Measurements from ENCODE around the gene HSH2D. TPM values are rescaled to one million over a fixed set of nuclear protein-coding genes. Genes with fewer than 3 reads are reported as not detected.

The HSH2D gene
- total RNA-seq, 1 experiment from 2014 or later = 29.5 TPM

- intact Hi-C loops (cut with micrococcal nuclease; ENCODE audit: unreplicated experiment) = no loop called here
- Mint-ChIP-seq H3K36me3 (ENCODE audit: insufficient read depth, unreplicated experiment) (peaks cover 53% of the 10 kb centered on the region), H3K9me3 (ENCODE audit: low read depth, unreplicated experiment) (no peaks in the 10 kb centered on the region), H3K27me3 (ENCODE audit: unreplicated experiment) (no peaks in the 10 kb centered on the region), H3K4me1 (ENCODE audit: low read depth, unreplicated experiment) (no peaks in the 10 kb centered on the region), H3K27ac (ENCODE audit: unreplicated experiment) (no peak overlapping the region), H3K4me3 (ENCODE audit: low read depth, unreplicated experiment) (no peak overlapping the region)
- no peak for TF ChIP-seq CTCF (IDR thresholded peaks at IDR 0.05; ENCODE audit: unreplicated experiment)
- DNase-seq = no peak
- CTCF ChIA-PET = no interaction called here
- BruUV-seq (replicated peaks) = no TSS peak
Observed at GRCh38 chr19:16206046-16206605, 62.6 kb downstream of the HSH2D start.

- H3K36me3 Mint-ChIP-seq (ENCODE audit: insufficient read depth, unreplicated experiment) = peaks cover 51% of the 10 kb centered on the region
- intact Hi-C loops (cut with micrococcal nuclease; ENCODE audit: unreplicated experiment) = no loop called here
- TF ChIP-seq CTCF (IDR thresholded peaks at IDR 0.05; ENCODE audit: unreplicated experiment) = no peak
- no TSS peak for BruUV-seq (replicated peaks)
- no peaks in the 10 kb centered on the region for H3K9me3 Mint-ChIP-seq (ENCODE audit: low read depth, unreplicated experiment)
- H3K27ac Mint-ChIP-seq (ENCODE audit: unreplicated experiment) = no peak overlapping the region
- CTCF ChIA-PET = no interaction called here
- no peaks in the 10 kb centered on the region for H3K4me1 Mint-ChIP-seq (ENCODE audit: low read depth, unreplicated experiment)
- H3K27me3 Mint-ChIP-seq (ENCODE audit: unreplicated experiment) = no peaks in the 10 kb centered on the region
- DNase-seq = no peak
- no peak overlapping the region for H3K4me3 Mint-ChIP-seq (ENCODE audit: low read depth, unreplicated experiment)
Observed at GRCh38 chr19:16206637-16207036, 63.2 kb downstream of the HSH2D start.

- intact Hi-C loops (cut with micrococcal nuclease; ENCODE audit: unreplicated experiment) = no loop called here
- Mint-ChIP-seq H3K27me3 (ENCODE audit: unreplicated experiment) (no peaks in the 10 kb centered on the region), H3K27ac (ENCODE audit: unreplicated experiment) (no peak overlapping the region), H3K9me3 (ENCODE audit: low read depth, unreplicated experiment) (no peaks in the 10 kb centered on the region), H3K4me3 (ENCODE audit: low read depth, unreplicated experiment) (no peak overlapping the region), H3K36me3 (ENCODE audit: insufficient read depth, unreplicated experiment) (peaks cover 54% of the 10 kb centered on the region), H3K4me1 (ENCODE audit: low read depth, unreplicated experiment) (no peaks in the 10 kb centered on the region)
- no TSS peak for BruUV-seq (replicated peaks)
- CTCF ChIA-PET = interaction anchor here (1.4 kb wide), 1 partner anchor 9 kb away, joined by 3 read pairs; the partner anchor contains the start of gene AP1M1
- TF ChIP-seq CTCF (IDR thresholded peaks at IDR 0.05; ENCODE audit: unreplicated experiment) = no peak
- DNase-seq = no peak
Observed at GRCh38 chr19:16207063-16207462, 63.6 kb downstream of the HSH2D start.

GRCh38 chr19:16207490-16208025 lies 64.1 kb downstream of the HSH2D start:
- no peaks in the 10 kb centered on the region for H3K27me3 Mint-ChIP-seq (ENCODE audit: unreplicated experiment)
- no peaks in the 10 kb centered on the region for H3K4me1 Mint-ChIP-seq (ENCODE audit: low read depth, unreplicated experiment)
- intact Hi-C loops (cut with micrococcal nuclease; ENCODE audit: unreplicated experiment) = no loop called here
- no TSS peak for BruUV-seq (replicated peaks)
- H3K9me3 Mint-ChIP-seq (ENCODE audit: low read depth, unreplicated experiment) = no peaks in the 10 kb centered on the region
- H3K27ac Mint-ChIP-seq (ENCODE audit: unreplicated experiment) = no peak overlapping the region
- H3K4me3 Mint-ChIP-seq (ENCODE audit: low read depth, unreplicated experiment) = no peak overlapping the region
- no peak for DNase-seq
- peaks cover 59% of the 10 kb centered on the region for H3K36me3 Mint-ChIP-seq (ENCODE audit: insufficient read depth, unreplicated experiment)
- no peak for TF ChIP-seq CTCF (IDR thresholded peaks at IDR 0.05; ENCODE audit: unreplicated experiment)
- CTCF ChIA-PET = interaction anchor here (1.4 kb wide), 1 partner anchor 10 kb away, joined by 3 read pairs; the partner anchor contains the start of gene AP1M1

Other genes with a start within 250 kb of the HSH2D start
- 0.22 TPM in 1 of 2 replicates, not detected in the other for gene CYP4F2, start 245.6 kb upstream of the HSH2D start, total RNA-seq (2022)
- gene CYP4F11, start 209.2 kb upstream of the HSH2D start, total RNA-seq (2022) = 2.6 and 7.2 TPM in 2 replicates
- not detected in 2 replicates for gene OR10H4, start 194.7 kb upstream of the HSH2D start, total RNA-seq (2022)
- 219 and 224 TPM in 2 replicates for gene TPM4, start 67.2 kb upstream of the HSH2D start, total RNA-seq (2022)
- gene RAB8A, start 31.8 kb upstream of the HSH2D start, total RNA-seq (2022) = 76.6 and 77.3 TPM in 2 replicates
- not detected in 2 replicates for gene CIB3, start 29.8 kb downstream of the HSH2D start, total RNA-seq (2022)
- gene FAM32A, start 41.7 kb downstream of the HSH2D start, total RNA-seq (2022) = 42.2 and 47.5 TPM in 2 replicates
- 28.7 and 31.5 TPM in 2 replicates for gene AP1M1, start 54.2 kb downstream of the HSH2D start, total RNA-seq (2022)
- 2.5 and 5.0 TPM in 2 replicates for gene KLF2, start 181.1 kb downstream of the HSH2D start, total RNA-seq (2022)